DMS153 treated with DMSO at 0.1 percent for 48 hours (cell line): Measurements from ENCODE around the gene CKS1B.
A peak's percentile ranks its signal among the peaks of the same experiment; 100 is the strongest.
"Not testable (repeated sequence)": the region's sequence is repeated elsewhere in the genome, so short reads cannot be mapped to it uniquely, and the experiment has no call there.

ENCODE experiments used
- DNase-seq: peaks from one replicate; lab custom pipeline; 2025; ENCODE audit not compliant: unreplicated experiment; lab: John Stamatoyannopoulos, UW

Gene CKS1B

GRCh38 chr1:154983776-154984466 lies 9.4 kb downstream of the CKS1B start:
- DNase-seq, result no peak

GRCh38 chr1:154986736-154987135 lies 12.3 kb downstream of the CKS1B start:
- not testable (repeated sequence) for DNase-seq

GRCh38 chr1:154987326-154987725 lies 12.8 kb downstream of the CKS1B start:
- no peak for DNase-seq

GRCh38 chr1:154988058-154988954 lies 13.8 kb downstream of the CKS1B start:
- no peak for DNase-seq

- DNase-seq, result no peak
Observed at GRCh38 chr1:154989195-154989860, 14.8 kb downstream of the CKS1B start.

GRCh38 chr1:154990276-154990675 lies 15.8 kb downstream of the CKS1B start:
- DNase-seq, result no peak

- DNase-seq, result no peak
Observed at GRCh38 chr1:154992721-154993571, 18.5 kb downstream of the CKS1B start.

GRCh38 chr1:154993572-154994268 lies 19.2 kb downstream of the CKS1B start, which contains the start of gene LENEP:
Gene LENEP, plus strand, starts transcription at chr1:154993586. Its CDS starts 22 bp downstream, at chr1:154993608.
- DNase-seq, result no peak

GRCh38 chr1:154994269-154994587 lies 19.7 kb downstream of the CKS1B start:
- no peak for DNase-seq

GRCh38 chr1:154994591-154994990 lies 20.1 kb downstream of the CKS1B start:
- DNase-seq, result no peak

- not testable (repeated sequence) for DNase-seq
Observed at GRCh38 chr1:154995301-154995983, 21.0 kb downstream of the CKS1B start.

- no peak for DNase-seq
Observed at GRCh38 chr1:154996966-154997701, 22.7 kb downstream of the CKS1B start.

- DNase-seq, result no peak
Observed at GRCh38 chr1:154998201-154998780, 23.8 kb downstream of the CKS1B start.

GRCh38 chr1:154998818-154999570 lies 24.5 kb downstream of the CKS1B start:
- peak; percentile 71 for DNase-seq

- peak; percentile 79 for DNase-seq
Observed at GRCh38 chr1:154999571-155000410, 25.3 kb downstream of the CKS1B start.

GRCh38 chr1:155000411-155000725 lies 25.9 kb downstream of the CKS1B start:
- DNase-seq, result peak; percentile 79
